ENCODE data around the gene RNF4.
"Not testable (repeated sequence)": the region's sequence is repeated elsewhere in the genome, so short reads cannot be mapped to it uniquely, and the experiment has no call there.

RNF4 gene

GRCh38 chr4:2468456-2469191, at the start of gene RNF4:
TSS of gene RNF4 (plus strand) at chr4:2469106. CDS start at chr4:2490494, 21,388 bp downstream.
- DNase-seq (ENCODE audit: low read depth): peak; percentile 93

GRCh38 chr4:2419814-2420213, 49.1 kb upstream of the RNF4 start:
- no peak for DNase-seq (ENCODE audit: low read depth)

GRCh38 chr4:2421928-2422327, 47.0 kb upstream of the RNF4 start:
- DNase-seq (ENCODE audit: low read depth): no peak

GRCh38 chr4:2423066-2423465, 45.8 kb upstream of the RNF4 start:
- DNase-seq (ENCODE audit: low read depth): no peak

- DNase-seq (ENCODE audit: low read depth): no peak
Measured at GRCh38 chr4:2423695-2424094, 45.2 kb upstream of the RNF4 start.

GRCh38 chr4:2424581-2424980, 44.3 kb upstream of the RNF4 start:
- no peak for DNase-seq (ENCODE audit: low read depth)

- DNase-seq (ENCODE audit: low read depth): no peak
Measured at GRCh38 chr4:2425386-2426068, 43.4 kb upstream of the RNF4 start.

GRCh38 chr4:2426069-2426397, 42.9 kb upstream of the RNF4 start:
- no peak for DNase-seq (ENCODE audit: low read depth)

- DNase-seq (ENCODE audit: low read depth): no peak
Measured at GRCh38 chr4:2426711-2427275, 42.1 kb upstream of the RNF4 start.

GRCh38 chr4:2427383-2428334, 41.2 kb upstream of the RNF4 start:
- DNase-seq (ENCODE audit: low read depth): no peak

- no peak for DNase-seq (ENCODE audit: low read depth)
Measured at GRCh38 chr4:2428496-2429213, 40.3 kb upstream of the RNF4 start.

- not testable (repeated sequence) for DNase-seq (ENCODE audit: low read depth)
Measured at GRCh38 chr4:2429945-2430757, 38.8 kb upstream of the RNF4 start.

GRCh38 chr4:2432004-2432403, 36.9 kb upstream of the RNF4 start:
- no peak for DNase-seq (ENCODE audit: low read depth)

GRCh38 chr4:2432991-2433530, 35.8 kb upstream of the RNF4 start:
- no peak for DNase-seq (ENCODE audit: low read depth)

- DNase-seq (ENCODE audit: low read depth): no peak
Measured at GRCh38 chr4:2433609-2434350, 35.1 kb upstream of the RNF4 start.

GRCh38 chr4:2434420-2434819, 34.5 kb upstream of the RNF4 start:
- DNase-seq (ENCODE audit: low read depth): no peak

GRCh38 chr4:2436301-2436700, 32.6 kb upstream of the RNF4 start:
- no peak for DNase-seq (ENCODE audit: low read depth)

GRCh38 chr4:2436761-2437474, 32.0 kb upstream of the RNF4 start:
- no peak for DNase-seq (ENCODE audit: low read depth)
